Fibroblast of lung (primary cell): ENCODE results near the gene DIAPH3. TPM values are rescaled to one million over a fixed set of nuclear protein-coding genes. Genes with fewer than 3 reads are reported as not detected.

ENCODE experiments used
- DNase-seq, 2 donors: peaks; one replicate each; pipeline versions ENCODE4 v3.0.0 to v3.0.0-alpha.2; 2010; ENCODE audit warnings: low read depth in 2 of 2
- H2AFZ ChIP-seq: 2 replicates; pipeline ENCODE4 v1.5.1; 2012; ENCODE audit warnings: low read length, control low read depth, inconsistent platforms
- H3K27ac ChIP-seq: 2 replicates; pipeline ENCODE4 v1.5.1; 2011; ENCODE audit warnings: low read length, control low read depth; ENCODE audit not compliant: insufficient read depth
- H3K27me3 ChIP-seq: 2 replicates; pipeline ENCODE4 v1.5.1; 2011; ENCODE audit warnings: mild to moderate bottlenecking, low read length; ENCODE audit not compliant: control insufficient read depth, insufficient read depth
- H3K36me3 ChIP-seq: 2 replicates; pipeline ENCODE4 v1.5.1; 2011; ENCODE audit warnings: low read length; ENCODE audit not compliant: control insufficient read depth, insufficient read depth
- H3K4me1 ChIP-seq: 2 replicates; pipeline ENCODE4 v1.5.1; 2011; ENCODE audit warnings: low read length; ENCODE audit not compliant: control insufficient read depth, insufficient read depth; ENCODE audit errors: extremely low read depth
- H3K4me2 ChIP-seq: 2 replicates; pipeline ENCODE4 v1.5.1; 2011; ENCODE audit warnings: low read length, control low read depth; ENCODE audit not compliant: insufficient read depth; ENCODE audit errors: extremely low read depth
- H3K4me3 ChIP-seq, 4 experiments: fragments of 200-600 bp in 1 of 4; sonication (generic) in 1 of 4; replicated peaks in 1 of 4; 2 replicates each; pipeline ENCODE4 v1.5.1; 2011 to 2016; ENCODE audit warnings: low read length in 4 of 4, low read depth in 3 of 4, mild to moderate bottlenecking in 3 of 4, control low read depth in 2 of 4, inconsistent platforms in 1 of 4, mixed read lengths in 1 of 4; ENCODE audit not compliant: insufficient read depth in 1 of 4; ENCODE audit errors: control extremely low read depth in 1 of 4
- H3K79me2 ChIP-seq: 2 replicates; pipeline ENCODE4 v1.5.1; 2012; ENCODE audit warnings: mild to moderate bottlenecking, low read length, inconsistent platforms; ENCODE audit not compliant: control insufficient read depth, insufficient read depth
- H3K9ac ChIP-seq: 2 replicates; pipeline ENCODE4 v1.5.1; 2011; ENCODE audit warnings: mild to moderate bottlenecking, low read length, control low read depth; ENCODE audit not compliant: insufficient read depth
- H3K9me3 ChIP-seq: 2 replicates; pipeline ENCODE4 v1.5.1; 2012; ENCODE audit warnings: low read depth, low read length; ENCODE audit not compliant: control insufficient read depth, insufficient read depth
- H4K20me1 ChIP-seq: 2 replicates; pipeline ENCODE4 v1.5.1; 2011; ENCODE audit warnings: low read length; ENCODE audit not compliant: control insufficient read depth, insufficient read depth; ENCODE audit errors: extremely low read depth
- CTCF ChIP-seq, 2 donors: IDR thresholded peaks in 1 of 2; conservative IDR thresholded peaks in 1 of 2; 1 replicate in 1 of 2; 2 replicates in 1 of 2; pipeline ENCODE4 v1.5.1; 2011 to 2012; ENCODE audit warnings: low read length in 2 of 2, control low read depth in 1 of 2, inconsistent platforms in 1 of 2, low read depth in 1 of 2, mild to moderate bottlenecking in 1 of 2
- EZH2 ChIP-seq: IDR thresholded peaks from 2 replicates; pipeline ENCODE4 v1.5.1; 2012; ENCODE audit warnings: low read length, control low read depth, mild to moderate bottlenecking; ENCODE audit errors: missing control alignments
- polyA plus RNA-seq, 2 donors: library from polyadenylated mRNA; depleted of rRNA in 1 of 2; stranded (reverse) in 1 of 2; unstranded in 1 of 2; fragments of >200 nt; gene quantifications; 2 replicates each; pipeline ENCODE4 v1.2.1, GENCODE V29; 2011 to 2012; ENCODE audit warnings: missing spikeins in 1 of 2
- total RNA-seq: library from RNA; depleted of rRNA; stranded (reverse); fragments of >200 nt; gene quantifications from 2 replicates; pipeline ENCODE4 v1.2.1, GENCODE V29; 2014

The DIAPH3 gene
- total and polyA plus RNA-seq, 2 donors (not counting 1 experiment from before 2014, with no cell fraction given): 5.9 to 10.9 TPM

- no peak overlapping the region for H3K4me3 ChIP-seq
- TF ChIP-seq CTCF (conservative IDR thresholded peaks at IDR 0.05 in 1 of 2, IDR thresholded peaks at IDR 0.05 in 1 of 2; ENCODE audit: low read depth in 1 of 2, low read length in 2 of 2): no peak
- TF ChIP-seq EZH2: no peak
- no peaks in the 10 kb centered on the region for H3K4me1 ChIP-seq
- H3K36me3 ChIP-seq: no peaks in the 10 kb centered on the region
- no peaks in the 10 kb centered on the region for H3K9me3 ChIP-seq
- no peak overlapping the region for H3K9ac ChIP-seq
- DNase-seq: no peak
- H2AFZ ChIP-seq: no peak overlapping the region
- H3K27me3 ChIP-seq: no peaks in the 10 kb centered on the region
- no peak overlapping the region for H3K4me2 ChIP-seq
- no peak overlapping the region for H3K27ac ChIP-seq
- H4K20me1 ChIP-seq: no peaks in the 10 kb centered on the region
- H3K79me2 ChIP-seq: no peaks in the 10 kb centered on the region
These were observed 530.4 kb downstream of the DIAPH3 start for GRCh38 chr13:59633290-59633689.

DNA sequence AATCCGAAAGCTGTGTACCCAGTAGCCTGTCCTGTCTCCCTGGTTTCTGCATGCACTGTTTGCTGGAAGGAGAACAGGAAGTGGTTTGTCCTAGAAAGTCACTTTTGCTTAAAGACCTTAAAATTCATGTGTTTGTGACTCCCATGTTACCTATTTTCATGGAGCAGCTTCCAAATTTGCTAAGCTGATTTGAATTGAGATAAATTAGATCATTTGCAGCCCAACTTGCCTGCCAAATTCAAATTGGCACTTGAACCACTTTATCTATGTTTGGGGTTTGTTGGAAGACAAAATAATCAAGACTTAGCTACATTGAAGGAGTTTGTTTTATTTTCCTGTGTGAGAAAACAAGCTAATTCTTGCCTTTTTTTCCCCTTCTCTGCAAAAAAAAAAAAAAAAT is 532.5 kb downstream of the DIAPH3 start:
- no peak for TF ChIP-seq EZH2
- TF ChIP-seq CTCF (conservative IDR thresholded peaks at IDR 0.05 in 1 of 2, IDR thresholded peaks at IDR 0.05 in 1 of 2; ENCODE audit: low read depth in 1 of 2, low read length in 2 of 2): no peak
- Histone ChIP-seq H3K27ac (no peak overlapping the region), H3K36me3 (no peaks in the 10 kb centered on the region), H3K4me2 (no peak overlapping the region), H3K9ac (no peak overlapping the region), H3K4me1 (no peaks in the 10 kb centered on the region), H3K4me3 (no peak overlapping the region), H3K9me3 (no peaks in the 10 kb centered on the region), H3K79me2 (no peaks in the 10 kb centered on the region), H2AFZ (no peak overlapping the region), H4K20me1 (no peaks in the 10 kb centered on the region), H3K27me3 (no peaks in the 10 kb centered on the region)
- no peak for DNase-seq

DNA sequence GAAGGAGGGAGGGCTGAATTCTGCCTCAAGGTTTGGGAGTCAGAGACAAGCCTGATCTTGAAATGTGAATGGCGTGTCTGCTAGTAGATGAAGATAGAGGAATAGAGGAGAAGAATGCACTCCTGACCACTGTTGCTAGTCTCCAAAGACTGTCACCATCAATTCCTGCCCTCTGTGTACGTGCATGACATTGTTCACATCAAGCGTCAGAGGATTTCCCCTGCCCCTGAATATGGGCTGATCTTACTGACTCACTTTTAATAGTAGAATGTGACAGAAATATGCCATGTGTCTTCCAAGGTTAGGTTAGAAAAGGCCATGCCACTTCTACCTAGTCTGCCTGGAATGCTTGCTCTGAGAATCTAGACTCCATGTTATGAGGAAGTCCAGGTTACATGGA is 538.6 kb downstream of the DIAPH3 start:
- Histone ChIP-seq H3K4me1 (no peaks in the 10 kb centered on the region), H3K36me3 (no peaks in the 10 kb centered on the region), H4K20me1 (no peaks in the 10 kb centered on the region), H3K79me2 (no peaks in the 10 kb centered on the region), H3K27ac (no peak overlapping the region), H3K27me3 (no peaks in the 10 kb centered on the region), H3K4me3 (no peak overlapping the region), H2AFZ (no peak overlapping the region), H3K9me3 (no peaks in the 10 kb centered on the region), H3K4me2 (no peak overlapping the region), H3K9ac (no peak overlapping the region)
- TF ChIP-seq CTCF (conservative IDR thresholded peaks at IDR 0.05 in 1 of 2, IDR thresholded peaks at IDR 0.05 in 1 of 2; ENCODE audit: low read depth in 1 of 2, low read length in 2 of 2) (no peak), EZH2 (no peak)
- DNase-seq: no peak
